K562 (cell line): ENCODE results near the gene CADPS2. TPM values are rescaled to one million over a fixed set of nuclear protein-coding genes. Genes with fewer than 3 reads are reported as not detected.

ENCODE experiments used
- ATAC-seq: fragments of 200-7000 bp; cut with Tn5 transposase; 3 replicates; pipeline ENCODE4 v1.9.1; 2020; ENCODE audit warnings: moderate library complexity
- BruUV-seq: library from RNA; stranded (reverse); fragments of 400-500 nt; replicated peaks from 2 replicates; lab custom pipeline; 2021; lab: Mats Ljungman, UMichigan
- CTCF ChIA-PET: fragments of 300-600 bp; formaldehyde crosslinking; extraction: SDS; loops from one replicate; lab custom pipeline; 2021; ENCODE audit warnings: low intra/inter-chr PET ratio; lab: Yijun Ruan, JAX
- POLR2A ChIA-PET: fragments of 300-600, 350-650 bp; sonication (Branson Sonifier 250); formaldehyde crosslinking; extraction: SDS; loops from one replicate; lab custom pipeline; 2021; ENCODE audit warnings: antibody characterized with exemption, inconsistent platforms; lab: Yijun Ruan, JAX
- DNase-seq, 4 experiments: peaks; one replicate each; pipeline versions ENCODE4 v3.0.0 to v3.0.0-alpha.2; 2011 to 2018; ENCODE audit warnings: low spot score in 3 of 4, mixed read lengths in 3 of 4; ENCODE audit errors: extremely low read depth in 1 of 4
- FAIRE-seq: peaks from 2 replicates; lab custom pipeline; 2011; peaks lifted over from hg19 to GRCh38; lab: Jason Lieb, UNC
- H2AFZ ChIP-seq: 2 replicates; pipeline ENCODE4 v1.6.0; 2011; ENCODE audit warnings: low read depth, low read length, control low read depth, inconsistent platforms
- H3K27ac ChIP-seq: fragments of 200-600 bp; 3 replicates; pipeline ENCODE4 v1.8.0; 2011; ENCODE audit warnings: low read depth, mild to moderate bottlenecking, control low read depth, inconsistent platforms, low read length, moderate library complexity, mixed read lengths; ENCODE audit errors: extremely low read depth
- H3K27me3 ChIP-seq, 2 experiments: fragments of 300-600 bp in 1 of 2; 2 replicates in 1 of 2; 3 replicates in 1 of 2; pipeline versions ENCODE4 v1.6.0 to v1.8.0; 2011; ENCODE audit warnings: inconsistent platforms in 2 of 2, low read length in 2 of 2, mild to moderate bottlenecking in 1 of 2, mixed read lengths in 1 of 2, moderate library complexity in 1 of 2; ENCODE audit not compliant: control insufficient read depth in 2 of 2, insufficient read depth in 2 of 2
- H3K36me3 ChIP-seq: fragments of 300-600 bp; 3 replicates; pipeline ENCODE4 v1.8.0; 2011; ENCODE audit warnings: mild to moderate bottlenecking, low read length, inconsistent platforms; ENCODE audit not compliant: control insufficient read depth, insufficient read depth
- H3K4me1 ChIP-seq, 2 experiments: fragments of 200-600 bp in 1 of 2; replicated peaks in 1 of 2; 2 replicates in 1 of 2; 3 replicates in 1 of 2; pipeline versions ENCODE4 v1.5.1 to v1.8.0; 2011; ENCODE audit warnings: inconsistent platforms in 2 of 2, low read length in 2 of 2, mild to moderate bottlenecking in 1 of 2, mixed read lengths in 1 of 2, moderate library complexity in 1 of 2; ENCODE audit not compliant: control insufficient read depth in 2 of 2, insufficient read depth in 2 of 2
- H3K4me2 ChIP-seq: 2 replicates; pipeline ENCODE4 v1.6.1; 2011; ENCODE audit warnings: low read length, control low read depth, inconsistent platforms, mixed read lengths; ENCODE audit not compliant: insufficient read depth
- H3K4me3 ChIP-seq: fragments of 200-600 bp; sonication (generic), shearing (Covaris generic); 2 replicates; pipeline ENCODE4 v1.5.1; 2016; ENCODE audit warnings: control low read depth, inconsistent platforms
- H3K79me2 ChIP-seq: fragments of 200-600 bp; 3 replicates; pipeline ENCODE4 v1.8.0; 2011; ENCODE audit warnings: low read length, inconsistent platforms; ENCODE audit not compliant: control insufficient read depth, insufficient read depth
- H3K9ac ChIP-seq, 2 experiments: 2 replicates each; pipeline versions ENCODE4 v1.6.0 to v1.6.1; 2011; ENCODE audit warnings: low read depth in 2 of 2, low read length in 2 of 2, control low read depth in 1 of 2, inconsistent platforms in 1 of 2, mild to moderate bottlenecking in 1 of 2, mixed read lengths in 1 of 2; ENCODE audit not compliant: insufficient read depth in 1 of 2
- H3K9me1 ChIP-seq: one replicate; pipeline ENCODE4 v1.6.0; 2011; ENCODE audit warnings: inconsistent platforms, mild to moderate bottlenecking, low read length, moderate library complexity; ENCODE audit not compliant: control insufficient read depth, insufficient read depth
- H3K9me3 ChIP-seq: replicated peaks from 2 replicates; pipeline ENCODE4 v1.5.1; 2011; ENCODE audit warnings: low read depth, low read length, inconsistent platforms; ENCODE audit not compliant: control insufficient read depth, insufficient read depth
- H4K20me1 ChIP-seq: replicated peaks from 2 replicates; pipeline ENCODE4 v1.6.1; 2011; ENCODE audit warnings: low read length, inconsistent platforms, mixed read lengths; ENCODE audit not compliant: control insufficient read depth, insufficient read depth
- CBFA2T3 ChIP-seq: fragments of 450-650 bp; IDR thresholded peaks from 2 replicates; pipeline ENCODE4 v1.6.1; 2017
- NFXL1 ChIP-seq: fragments of 450-650 bp; formaldehyde crosslinking; IDR thresholded peaks from 2 replicates; pipeline ENCODE4 v1.4.0; 2021; ENCODE audit warnings: mild to moderate bottlenecking
- SRSF7 ChIP-seq: fragments of 200-400 bp; formaldehyde crosslinking; optimal IDR thresholded peaks from 2 replicates; pipeline ENCODE3; 2017; ENCODE audit warnings: mild to moderate bottlenecking, low read depth, low read length
- TEAD1 ChIP-seq, 2 experiments: fragments of 450-650 bp in 1 of 2; sonication (generic) in 1 of 2; formaldehyde crosslinking; IDR thresholded peaks; 2 replicates each; pipeline versions ENCODE4 v1.4.0 to v1.8.0; 2020 to 2022; ENCODE audit warnings: mild to moderate bottlenecking in 2 of 2, missing genetic modification reagents in 1 of 2
- ZC3H11A ChIP-seq: IDR thresholded peaks from 2 replicates; pipeline ENCODE4 v1.6.1; 2012; ENCODE audit warnings: low read depth, low read length, improper control_type of control experiment
- ZNF121 ChIP-seq: sonication (generic); formaldehyde crosslinking; conservative IDR thresholded peaks from 2 replicates; pipeline ENCODE4 v1.8.0; 2022; ENCODE audit warnings: missing genetic modification reagents
- ZNF146 ChIP-seq: IDR thresholded peaks from one replicate; pipeline ENCODE4 v1.6.1; 2018; ENCODE audit warnings: missing compliant biosample characterization; ENCODE audit not compliant: unreplicated experiment
- in situ Hi-C: fragments of 300-500 bp; cut with MboI; formaldehyde crosslinking; loops from 4 replicates; pipeline ENCODE4 v1.15.0; 2018; ENCODE audit warnings: inconsistent platforms, mixed read lengths
- intact Hi-C: fragments of 100-400 bp; cut with micrococcal nuclease; formaldehyde crosslinking; loops from 2 replicates; pipeline ENCODE4 v1.14.2; 2022
- polyA plus RNA-seq, 8 experiments: library from polyadenylated mRNA; depleted of rRNA in 4 of 8; stranded (reverse) in 5 of 8; unstranded in 3 of 8; fragments of >200 nt; fragmentation: Nextera tagmentation in 2 of 8; fragmentation: Illumina TruSeq in 1 of 8; extraction: Ambion mirVana in 2 of 8; extraction: Trizol in 1 of 8; gene quantifications; 2 replicates each; pipeline versions ENCODE4 v1.2.1 to v1.2.3, GENCODE V29; 2011 to 2014; ENCODE audit warnings: inconsistent platforms in 1 of 8, missing spikeins in 1 of 8
- total RNA-seq, 7 experiments: library from RNA; depleted of rRNA in 6 of 7; stranded (reverse); fragments of >200 nt in 6 of 7; fragmentation: Illumina TruSeq in 2 of 7; extraction: Trizol in 2 of 7; gene quantifications; 2 replicates each; pipeline versions ENCODE4 v1.2.1 to v1.2.3, GENCODE V29; 2011 to 2021; ENCODE audit warnings: low replicate concordance in 1 of 7
- TF ChIP-seq, protein P1 (sequence below): fragments of 450-650 bp; conservative IDR thresholded peaks from 2 replicates; pipeline ENCODE4 v1.6.1; 2016; ENCODE audit warnings: missing genetic modification characterization, low read depth, mild to moderate bottlenecking, control low read depth, missing compliant biosample characterization
- TF ChIP-seq, protein P2 (sequence below): IDR thresholded peaks from 2 replicates; pipeline ENCODE4 v1.6.1; 2014; ENCODE audit warnings: antibody characterized with exemption
- TF ChIP-seq, protein P3 (sequence below): fragments of 450-650 bp; IDR thresholded peaks from 2 replicates; pipeline ENCODE4 v1.6.1; 2016; ENCODE audit warnings: mild to moderate bottlenecking, moderate library complexity

Gene CADPS2
- total and polyA plus RNA-seq, 9 of the 15 experiments (the other 6 are each of a cell fraction or from before 2014, with no cell fraction given), result 0.03 to 0.14 (median 0.04) TPM; not detected in 1

DNA sequence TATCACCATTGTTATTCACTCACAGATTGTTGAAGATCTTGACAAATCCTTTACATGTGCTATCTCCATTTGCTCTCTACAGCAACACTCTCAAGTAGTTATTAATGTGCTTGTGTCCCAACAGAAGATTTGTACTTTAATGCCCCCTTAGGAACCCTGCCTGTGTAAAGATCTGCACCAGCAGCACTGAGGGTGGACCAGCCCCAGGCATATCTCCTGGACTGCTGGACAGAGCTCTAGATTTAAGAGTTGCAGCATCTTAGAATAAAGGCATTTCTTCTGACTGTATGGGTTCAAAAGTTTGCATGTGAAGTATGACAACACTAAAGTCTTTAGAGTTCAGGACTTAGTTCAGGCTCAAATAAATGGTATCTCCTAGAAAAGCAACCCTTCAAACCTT, 282.0 kb downstream of the CADPS2 start:
- no TSS peak for BruUV-seq
- H3K36me3 ChIP-seq, result no peaks in the 10 kb centered on the region
- no peaks in the 10 kb centered on the region for H4K20me1 ChIP-seq
- DNase-seq (no peak), ATAC-seq (no peak), FAIRE-seq (no peak)
- H3K4me2 ChIP-seq, result no peak overlapping the region
- H2AFZ ChIP-seq, result no peak overlapping the region
- H3K9me3 ChIP-seq, result no peaks in the 10 kb centered on the region
- H3K27ac ChIP-seq, result no peak overlapping the region
- no peaks in the 10 kb centered on the region for H3K4me1 ChIP-seq
- H3K79me2 ChIP-seq, result no peaks in the 10 kb centered on the region
- no peaks in the 10 kb centered on the region for H3K9me1 ChIP-seq
- no peaks in the 10 kb centered on the region for H3K27me3 ChIP-seq
- intact Hi-C loops, result no loop called here
- in situ Hi-C loops, result no loop called here
- ChIA-PET POLR2A (no interaction called here), CTCF (no interaction called here)
- H3K9ac ChIP-seq, result no peak overlapping the region
- H3K4me3 ChIP-seq, result no peak overlapping the region
- TF ChIP-seq CBFA2T3, result no peak
- no peak for TF ChIP-seq ZNF121
- no peak for TF ChIP-seq NFXL1 (CRISPR knock-in tag)
- no peak for TF ChIP-seq ZC3H11A
- TF ChIP-seq SRSF7, result no peak
- TF ChIP-seq, protein P1, sequence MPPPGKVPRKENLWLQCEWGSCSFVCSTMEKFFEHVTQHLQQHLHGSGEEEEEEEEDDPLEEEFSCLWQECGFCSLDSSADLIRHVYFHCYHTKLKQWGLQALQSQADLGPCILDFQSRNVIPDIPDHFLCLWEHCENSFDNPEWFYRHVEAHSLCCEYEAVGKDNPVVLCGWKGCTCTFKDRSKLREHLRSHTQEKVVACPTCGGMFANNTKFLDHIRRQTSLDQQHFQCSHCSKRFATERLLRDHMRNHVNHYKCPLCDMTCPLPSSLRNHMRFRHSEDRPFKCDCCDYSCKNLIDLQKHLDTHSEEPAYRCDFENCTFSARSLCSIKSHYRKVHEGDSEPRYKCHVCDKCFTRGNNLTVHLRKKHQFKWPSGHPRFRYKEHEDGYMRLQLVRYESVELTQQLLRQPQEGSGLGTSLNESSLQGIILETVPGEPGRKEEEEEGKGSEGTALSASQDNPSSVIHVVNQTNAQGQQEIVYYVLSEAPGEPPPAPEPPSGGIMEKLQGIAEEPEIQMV (tag), result no peak
- no peak for TF ChIP-seq ZNF146
- TF ChIP-seq TEAD1 (CRISPR knock-in tag; IDR thresholded peaks at IDR 0.05), result no peak
- TF ChIP-seq, protein P2, sequence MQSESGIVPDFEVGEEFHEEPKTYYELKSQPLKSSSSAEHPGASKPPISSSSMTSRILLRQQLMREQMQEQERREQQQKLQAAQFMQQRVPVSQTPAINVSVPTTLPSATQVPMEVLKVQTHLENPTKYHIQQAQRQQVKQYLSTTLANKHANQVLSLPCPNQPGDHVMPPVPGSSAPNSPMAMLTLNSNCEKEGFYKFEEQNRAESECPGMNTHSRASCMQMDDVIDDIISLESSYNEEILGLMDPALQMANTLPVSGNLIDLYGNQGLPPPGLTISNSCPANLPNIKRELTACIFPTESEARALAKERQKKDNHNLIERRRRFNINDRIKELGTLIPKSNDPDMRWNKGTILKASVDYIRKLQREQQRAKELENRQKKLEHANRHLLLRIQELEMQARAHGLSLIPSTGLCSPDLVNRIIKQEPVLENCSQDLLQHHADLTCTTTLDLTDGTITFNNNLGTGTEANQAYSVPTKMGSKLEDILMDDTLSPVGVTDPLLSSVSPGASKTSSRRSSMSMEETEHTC, result no peak
- TF ChIP-seq, protein P3, sequence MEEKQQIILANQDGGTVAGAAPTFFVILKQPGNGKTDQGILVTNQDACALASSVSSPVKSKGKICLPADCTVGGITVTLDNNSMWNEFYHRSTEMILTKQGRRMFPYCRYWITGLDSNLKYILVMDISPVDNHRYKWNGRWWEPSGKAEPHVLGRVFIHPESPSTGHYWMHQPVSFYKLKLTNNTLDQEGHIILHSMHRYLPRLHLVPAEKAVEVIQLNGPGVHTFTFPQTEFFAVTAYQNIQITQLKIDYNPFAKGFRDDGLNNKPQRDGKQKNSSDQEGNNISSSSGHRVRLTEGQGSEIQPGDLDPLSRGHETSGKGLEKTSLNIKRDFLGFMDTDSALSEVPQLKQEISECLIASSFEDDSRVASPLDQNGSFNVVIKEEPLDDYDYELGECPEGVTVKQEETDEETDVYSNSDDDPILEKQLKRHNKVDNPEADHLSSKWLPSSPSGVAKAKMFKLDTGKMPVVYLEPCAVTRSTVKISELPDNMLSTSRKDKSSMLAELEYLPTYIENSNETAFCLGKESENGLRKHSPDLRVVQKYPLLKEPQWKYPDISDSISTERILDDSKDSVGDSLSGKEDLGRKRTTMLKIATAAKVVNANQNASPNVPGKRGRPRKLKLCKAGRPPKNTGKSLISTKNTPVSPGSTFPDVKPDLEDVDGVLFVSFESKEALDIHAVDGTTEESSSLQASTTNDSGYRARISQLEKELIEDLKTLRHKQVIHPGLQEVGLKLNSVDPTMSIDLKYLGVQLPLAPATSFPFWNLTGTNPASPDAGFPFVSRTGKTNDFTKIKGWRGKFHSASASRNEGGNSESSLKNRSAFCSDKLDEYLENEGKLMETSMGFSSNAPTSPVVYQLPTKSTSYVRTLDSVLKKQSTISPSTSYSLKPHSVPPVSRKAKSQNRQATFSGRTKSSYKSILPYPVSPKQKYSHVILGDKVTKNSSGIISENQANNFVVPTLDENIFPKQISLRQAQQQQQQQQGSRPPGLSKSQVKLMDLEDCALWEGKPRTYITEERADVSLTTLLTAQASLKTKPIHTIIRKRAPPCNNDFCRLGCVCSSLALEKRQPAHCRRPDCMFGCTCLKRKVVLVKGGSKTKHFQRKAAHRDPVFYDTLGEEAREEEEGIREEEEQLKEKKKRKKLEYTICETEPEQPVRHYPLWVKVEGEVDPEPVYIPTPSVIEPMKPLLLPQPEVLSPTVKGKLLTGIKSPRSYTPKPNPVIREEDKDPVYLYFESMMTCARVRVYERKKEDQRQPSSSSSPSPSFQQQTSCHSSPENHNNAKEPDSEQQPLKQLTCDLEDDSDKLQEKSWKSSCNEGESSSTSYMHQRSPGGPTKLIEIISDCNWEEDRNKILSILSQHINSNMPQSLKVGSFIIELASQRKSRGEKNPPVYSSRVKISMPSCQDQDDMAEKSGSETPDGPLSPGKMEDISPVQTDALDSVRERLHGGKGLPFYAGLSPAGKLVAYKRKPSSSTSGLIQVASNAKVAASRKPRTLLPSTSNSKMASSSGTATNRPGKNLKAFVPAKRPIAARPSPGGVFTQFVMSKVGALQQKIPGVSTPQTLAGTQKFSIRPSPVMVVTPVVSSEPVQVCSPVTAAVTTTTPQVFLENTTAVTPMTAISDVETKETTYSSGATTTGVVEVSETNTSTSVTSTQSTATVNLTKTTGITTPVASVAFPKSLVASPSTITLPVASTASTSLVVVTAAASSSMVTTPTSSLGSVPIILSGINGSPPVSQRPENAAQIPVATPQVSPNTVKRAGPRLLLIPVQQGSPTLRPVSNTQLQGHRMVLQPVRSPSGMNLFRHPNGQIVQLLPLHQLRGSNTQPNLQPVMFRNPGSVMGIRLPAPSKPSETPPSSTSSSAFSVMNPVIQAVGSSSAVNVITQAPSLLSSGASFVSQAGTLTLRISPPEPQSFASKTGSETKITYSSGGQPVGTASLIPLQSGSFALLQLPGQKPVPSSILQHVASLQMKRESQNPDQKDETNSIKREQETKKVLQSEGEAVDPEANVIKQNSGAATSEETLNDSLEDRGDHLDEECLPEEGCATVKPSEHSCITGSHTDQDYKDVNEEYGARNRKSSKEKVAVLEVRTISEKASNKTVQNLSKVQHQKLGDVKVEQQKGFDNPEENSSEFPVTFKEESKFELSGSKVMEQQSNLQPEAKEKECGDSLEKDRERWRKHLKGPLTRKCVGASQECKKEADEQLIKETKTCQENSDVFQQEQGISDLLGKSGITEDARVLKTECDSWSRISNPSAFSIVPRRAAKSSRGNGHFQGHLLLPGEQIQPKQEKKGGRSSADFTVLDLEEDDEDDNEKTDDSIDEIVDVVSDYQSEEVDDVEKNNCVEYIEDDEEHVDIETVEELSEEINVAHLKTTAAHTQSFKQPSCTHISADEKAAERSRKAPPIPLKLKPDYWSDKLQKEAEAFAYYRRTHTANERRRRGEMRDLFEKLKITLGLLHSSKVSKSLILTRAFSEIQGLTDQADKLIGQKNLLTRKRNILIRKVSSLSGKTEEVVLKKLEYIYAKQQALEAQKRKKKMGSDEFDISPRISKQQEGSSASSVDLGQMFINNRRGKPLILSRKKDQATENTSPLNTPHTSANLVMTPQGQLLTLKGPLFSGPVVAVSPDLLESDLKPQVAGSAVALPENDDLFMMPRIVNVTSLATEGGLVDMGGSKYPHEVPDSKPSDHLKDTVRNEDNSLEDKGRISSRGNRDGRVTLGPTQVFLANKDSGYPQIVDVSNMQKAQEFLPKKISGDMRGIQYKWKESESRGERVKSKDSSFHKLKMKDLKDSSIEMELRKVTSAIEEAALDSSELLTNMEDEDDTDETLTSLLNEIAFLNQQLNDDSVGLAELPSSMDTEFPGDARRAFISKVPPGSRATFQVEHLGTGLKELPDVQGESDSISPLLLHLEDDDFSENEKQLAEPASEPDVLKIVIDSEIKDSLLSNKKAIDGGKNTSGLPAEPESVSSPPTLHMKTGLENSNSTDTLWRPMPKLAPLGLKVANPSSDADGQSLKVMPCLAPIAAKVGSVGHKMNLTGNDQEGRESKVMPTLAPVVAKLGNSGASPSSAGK, result no peak
